Measurements from ENCODE around the gene NRXN3. TPM values are rescaled to one million over a fixed set of nuclear protein-coding genes. Genes with fewer than 3 reads are reported as not detected.

NRXN3 gene
- total RNA-seq, 2 donors from 2014 or later: 1.3 to 2.3 TPM

- Histone ChIP-seq H3K4me1 (no peaks in the 10 kb centered on the region), H3K9me3 (no peaks in the 10 kb centered on the region), H3K27me3 (no peaks in the 10 kb centered on the region), H3K4me3 (no peak overlapping the region), H3K27ac (no peak overlapping the region), H3K36me3 (replicated peaks in 1 of 2; ENCODE audit: insufficient read depth in 1 of 2, low read depth in 2 of 2) (no peaks in the 10 kb centered on the region)
- intact Hi-C loops (cut with DNase I): no loop called here
- DNase-seq (no peak), ATAC-seq (no peak)
- 65 to 72% methylated on average over 5 of the region's 5 CpGs for WGBS, 2 donors
- TF ChIP-seq CTCF (IDR thresholded peaks at IDR 0.05) (no peak), POLR2A (IDR thresholded peaks at IDR 0.05) (no peak)
Measured at GRCh38 chr14:78970677-78971076, 800.5 kb downstream of the NRXN3 start.

- intact Hi-C loops (cut with DNase I): no loop called here
- Histone ChIP-seq H3K9me3 (no peaks in the 10 kb centered on the region), H3K27ac (no peak overlapping the region), H3K27me3 (no peaks in the 10 kb centered on the region), H3K4me3 (no peak overlapping the region), H3K4me1 (no peaks in the 10 kb centered on the region), H3K36me3 (replicated peaks in 1 of 2; ENCODE audit: insufficient read depth in 1 of 2, low read depth in 2 of 2) (no peaks in the 10 kb centered on the region)
- TF ChIP-seq POLR2A (IDR thresholded peaks at IDR 0.05) (no peak), CTCF (IDR thresholded peaks at IDR 0.05) (no peak)
- WGBS, 2 donors: 76 to 82% methylated on average over 9 of the region's 9 CpGs
- no peak for DNase-seq
- ATAC-seq: no peak
Measured at GRCh38 chr14:78972440-78972839, 802.3 kb downstream of the NRXN3 start.

GRCh38 chr14:78974691-78975090 lies 804.5 kb downstream of the NRXN3 start:
- no peaks in the 10 kb centered on the region for H3K36me3 ChIP-seq (replicated peaks in 1 of 2; ENCODE audit: insufficient read depth in 1 of 2, low read depth in 2 of 2)
- H3K9me3 ChIP-seq: no peaks in the 10 kb centered on the region
- TF ChIP-seq CTCF (IDR thresholded peaks at IDR 0.05) (no peak), POLR2A (IDR thresholded peaks at IDR 0.05) (no peak)
- DNase-seq (no peak), ATAC-seq (no peak)
- intact Hi-C loops (cut with DNase I): no loop called here
- no peak overlapping the region for H3K4me3 ChIP-seq
- 52 to 60% methylated on average over 3 of the region's 3 CpGs for WGBS, 2 donors
- H3K4me1 ChIP-seq: no peaks in the 10 kb centered on the region
- no peaks in the 10 kb centered on the region for H3K27me3 ChIP-seq
- no peak overlapping the region for H3K27ac ChIP-seq

GRCh38 chr14:78975734-78976133 lies 805.6 kb downstream of the NRXN3 start:
- no peak for TF ChIP-seq POLR2A (IDR thresholded peaks at IDR 0.05)
- TF ChIP-seq CTCF (IDR thresholded peaks at IDR 0.05): no peak
- no peaks in the 10 kb centered on the region for H3K36me3 ChIP-seq (replicated peaks in 1 of 2; ENCODE audit: insufficient read depth in 1 of 2, low read depth in 2 of 2)
- ATAC-seq (no peak), DNase-seq (no peak)
- H3K4me3 ChIP-seq: no peak overlapping the region
- no peak overlapping the region for H3K27ac ChIP-seq
- no peaks in the 10 kb centered on the region for H3K27me3 ChIP-seq
- intact Hi-C loops (cut with DNase I): no loop called here
- H3K9me3 ChIP-seq: no peaks in the 10 kb centered on the region
- no peaks in the 10 kb centered on the region for H3K4me1 ChIP-seq
- WGBS, 2 donors: 10 to 12% methylated on average over 3 of the region's 3 CpGs

GRCh38 chr14:78978896-78979295 lies 808.7 kb downstream of the NRXN3 start:
- H3K4me3 ChIP-seq: no peak overlapping the region
- intact Hi-C loops (cut with DNase I): no loop called here
- H3K36me3 ChIP-seq (replicated peaks in 1 of 2; ENCODE audit: insufficient read depth in 1 of 2, low read depth in 2 of 2): no peaks in the 10 kb centered on the region
- TF ChIP-seq POLR2A (IDR thresholded peaks at IDR 0.05) (no peak), CTCF (IDR thresholded peaks at IDR 0.05) (no peak)
- WGBS, 2 donors: 61 to 63% methylated on average over 2 of the region's 2 CpGs
- no peaks in the 10 kb centered on the region for H3K9me3 ChIP-seq
- H3K4me1 ChIP-seq: no peaks in the 10 kb centered on the region
- DNase-seq (no peak), ATAC-seq (no peak)
- no peaks in the 10 kb centered on the region for H3K27me3 ChIP-seq
- no peak overlapping the region for H3K27ac ChIP-seq

Measured in body of pancreas (tissue), 4 donors.